Activated gamma-delta T cell (primary cell): ENCODE results near the gene ACCSL.

ENCODE experiments used
- DNase-seq: peaks from one replicate; lab custom pipeline; 2025; lab: John Stamatoyannopoulos, UW
- total RNA-seq, 2 donors: gene quantifications; one replicate each; lab custom pipeline; 2026; lab: John Stamatoyannopoulos, UW

Gene ACCSL
- total RNA-seq = 0 reads per million in 2 donors

DNA sequence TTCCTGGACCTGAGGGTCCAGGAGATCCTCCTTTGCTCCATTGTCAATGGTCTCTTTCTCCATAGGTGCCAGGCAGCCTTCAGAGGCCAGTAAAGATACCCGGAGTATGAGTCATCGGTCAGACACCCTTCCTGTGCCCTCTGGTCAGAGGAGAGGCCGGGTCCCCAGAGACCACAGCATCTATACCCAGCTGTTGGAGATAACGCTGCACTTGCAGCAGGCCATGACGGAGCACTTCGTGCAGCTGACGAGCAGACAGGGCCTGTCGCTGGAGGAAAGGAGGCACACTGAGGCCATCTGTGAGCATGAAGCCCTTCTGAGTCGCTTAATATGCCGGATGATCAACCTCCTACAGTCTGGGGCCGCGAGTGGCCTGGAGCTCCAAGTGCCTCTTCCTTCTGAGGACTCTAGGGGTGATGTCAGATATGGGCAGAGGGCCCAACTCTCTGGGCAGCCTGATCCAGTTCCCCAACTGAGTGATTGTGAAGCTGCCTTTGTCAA lies at the start of gene ACCSL:
TSS of gene ACCSL (plus strand) at position 51 of the 501 bp plus-strand sequence. CDS start at position 107, 56 bp downstream.
- no peak for DNase-seq

DNA sequence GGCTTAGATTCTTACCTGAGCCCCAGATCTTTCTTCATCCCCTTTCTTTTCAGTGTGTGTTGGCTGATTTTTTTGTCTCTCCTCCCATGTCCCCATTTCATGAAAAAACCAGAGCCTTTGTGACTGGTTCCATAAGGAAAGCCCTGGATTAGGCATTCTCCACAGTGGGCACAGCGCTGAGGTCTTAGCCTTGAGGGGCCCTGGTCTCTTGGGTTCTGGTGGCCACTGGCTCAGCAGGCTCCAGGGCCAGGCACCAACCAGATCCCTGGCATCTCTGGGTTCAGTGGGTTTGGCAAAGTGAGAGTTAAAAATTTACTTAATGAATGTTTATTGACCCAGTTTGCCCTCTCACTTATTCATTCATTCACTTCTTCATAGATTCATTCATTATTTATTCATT lies 49.5 kb upstream of the ACCSL start:
- no peak for DNase-seq

GRCh38 chr11:44000731-44001130 lies 47.0 kb upstream of the ACCSL start:
- DNase-seq = no peak

GRCh38 chr11:44002191-44003093 lies 45.3 kb upstream of the ACCSL start:
- DNase-seq = no peak

DNA sequence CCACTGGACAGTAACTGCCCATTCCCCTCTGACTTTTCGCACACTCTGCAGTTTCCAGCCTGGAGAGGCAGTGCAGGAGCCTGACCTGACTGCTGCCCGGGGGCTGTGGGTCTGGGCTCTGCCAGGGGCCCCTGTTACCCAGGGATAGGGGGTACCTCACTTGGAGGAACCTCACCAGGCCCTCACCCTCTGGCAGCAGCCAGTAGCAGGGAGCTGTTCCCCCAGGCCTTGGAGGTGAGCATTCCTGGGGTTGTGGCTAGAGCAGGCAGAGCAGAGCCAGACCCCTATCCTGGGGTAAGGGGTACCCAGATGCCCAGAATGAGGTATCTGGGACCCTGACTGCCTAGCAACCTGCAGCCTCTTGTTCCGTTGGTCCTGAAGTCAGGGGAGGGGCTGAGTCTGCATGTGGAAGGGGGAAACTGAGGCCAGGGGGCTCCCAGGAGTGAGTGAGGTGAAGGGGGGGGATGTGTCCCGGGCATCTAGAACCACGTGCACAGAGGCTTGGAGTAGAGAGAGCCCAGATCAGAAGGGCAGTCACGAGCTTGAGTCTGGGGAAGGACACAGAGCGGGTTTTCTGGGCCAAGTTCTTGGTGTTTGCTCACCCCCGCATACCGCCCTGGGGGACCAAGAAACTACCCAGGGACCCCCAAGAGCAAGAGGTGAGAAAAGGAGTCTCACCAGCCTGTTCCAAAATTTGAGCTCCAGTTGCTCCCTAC lies 43.9 kb upstream of the ACCSL start:
- no peak for DNase-seq

DNA sequence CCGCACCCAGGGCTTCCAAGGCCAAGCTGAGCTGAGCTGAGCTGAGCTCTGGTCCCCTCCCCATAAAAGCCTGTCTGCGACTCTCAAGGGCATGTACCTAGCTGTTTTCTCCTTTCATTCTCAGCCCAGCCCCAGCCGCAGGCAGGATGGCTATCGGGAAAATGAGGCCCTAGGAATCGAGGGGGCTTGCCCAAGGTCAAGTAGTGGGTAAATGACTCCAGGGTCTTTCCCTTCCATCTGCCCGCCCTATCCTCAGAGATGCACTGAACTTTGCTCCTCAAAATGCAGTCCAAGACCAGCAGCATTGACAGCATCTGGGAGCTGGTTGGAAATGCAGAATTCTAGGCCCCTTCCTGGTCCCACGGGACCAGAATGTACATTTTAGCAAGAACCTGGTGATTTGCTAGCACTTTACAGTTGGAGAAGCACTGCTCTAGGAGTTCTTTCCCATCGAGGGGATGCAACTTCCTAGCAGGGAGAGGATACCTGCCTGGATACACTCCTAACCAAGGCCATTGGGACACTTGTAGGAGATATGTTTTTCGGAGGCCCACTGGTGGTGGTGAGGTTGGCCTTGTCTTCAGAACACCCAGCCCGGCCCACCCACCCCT lies 43.2 kb upstream of the ACCSL start:
- DNase-seq = no peak

DNA sequence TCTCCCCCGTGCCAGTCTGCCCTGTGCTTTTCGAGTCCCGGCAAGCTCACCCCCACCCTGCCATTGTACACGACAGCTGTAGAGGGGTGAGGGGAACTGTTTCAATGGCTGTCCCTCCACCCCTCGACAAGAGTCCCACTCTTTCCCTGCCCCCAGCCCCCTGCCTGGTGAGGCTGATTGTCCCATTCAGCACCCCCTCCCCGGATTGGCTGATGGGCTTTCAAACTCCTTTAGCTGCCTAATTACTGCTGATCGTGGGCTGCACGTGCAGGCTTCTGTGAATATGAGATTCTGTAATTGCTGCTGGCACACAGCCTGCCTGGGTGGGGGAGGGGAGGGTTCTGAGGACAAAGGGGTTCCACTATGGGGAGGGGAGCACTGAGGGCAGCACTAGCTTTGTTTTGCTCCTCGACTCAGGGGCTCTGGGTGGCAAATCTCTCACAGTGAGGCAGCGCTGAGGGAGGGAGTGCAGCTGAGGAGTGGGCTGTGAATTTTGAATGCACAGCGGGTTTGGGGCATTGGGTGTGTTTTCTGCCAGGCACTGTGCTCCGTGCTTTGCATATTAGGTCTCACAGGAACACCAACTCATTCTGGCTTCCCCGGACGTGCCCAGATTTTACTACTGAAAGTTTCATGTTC lies 42.6 kb upstream of the ACCSL start:
- DNase-seq = no peak

DNA sequence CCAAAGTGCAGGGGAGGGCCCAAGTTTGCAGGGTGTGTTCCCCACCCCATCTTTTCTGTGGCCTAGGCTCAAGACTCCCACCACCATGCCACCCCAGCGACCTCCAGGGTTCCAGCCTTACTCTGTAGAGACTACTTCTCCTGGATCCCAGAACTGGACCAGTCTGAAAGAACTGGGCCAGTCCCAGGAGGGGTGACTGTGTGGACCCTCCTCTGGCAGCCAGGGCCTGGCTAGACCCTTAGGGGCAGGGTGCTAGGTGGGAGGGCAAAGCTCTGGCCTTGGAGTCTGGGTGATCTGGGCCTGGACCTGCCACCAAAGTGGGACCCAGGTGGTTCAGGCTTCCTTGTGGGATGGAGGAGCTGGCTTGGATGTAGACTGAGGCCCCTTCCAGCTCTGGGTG lies 41.8 kb upstream of the ACCSL start:
- DNase-seq = no peak

- DNase-seq = no peak
These were observed 40.8 kb upstream of the ACCSL start for GRCh38 chr11:44006917-44007361.

DNA sequence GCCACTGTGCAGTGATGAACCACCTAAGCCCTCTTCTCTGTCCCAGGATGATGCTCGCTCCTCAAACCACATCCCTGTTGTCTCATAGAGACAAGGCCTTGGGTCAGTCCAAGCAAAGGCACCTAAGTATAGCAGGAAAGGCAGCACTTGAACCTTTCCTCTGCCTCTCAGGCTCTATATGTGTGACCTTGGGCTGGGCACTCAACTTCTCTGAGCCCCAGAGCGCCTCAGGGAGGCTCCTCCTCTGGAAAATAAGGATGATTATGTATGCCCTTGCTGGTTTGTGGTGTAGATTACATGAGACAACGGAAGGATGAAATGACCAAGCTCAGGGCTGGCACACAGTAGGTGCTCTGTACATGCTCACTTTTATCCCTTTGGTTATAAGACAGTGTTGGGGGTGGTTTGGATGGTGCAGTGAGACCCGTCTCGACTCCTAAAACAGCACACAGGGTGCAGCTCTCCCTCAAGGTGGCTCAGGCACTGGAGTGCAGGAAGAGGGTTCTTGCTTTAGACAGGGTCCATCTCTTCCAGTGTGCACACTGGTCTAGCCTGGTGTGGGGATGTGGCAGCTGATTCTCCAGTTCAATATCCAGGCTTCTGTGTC lies 40.2 kb upstream of the ACCSL start:
- no peak for DNase-seq

DNA sequence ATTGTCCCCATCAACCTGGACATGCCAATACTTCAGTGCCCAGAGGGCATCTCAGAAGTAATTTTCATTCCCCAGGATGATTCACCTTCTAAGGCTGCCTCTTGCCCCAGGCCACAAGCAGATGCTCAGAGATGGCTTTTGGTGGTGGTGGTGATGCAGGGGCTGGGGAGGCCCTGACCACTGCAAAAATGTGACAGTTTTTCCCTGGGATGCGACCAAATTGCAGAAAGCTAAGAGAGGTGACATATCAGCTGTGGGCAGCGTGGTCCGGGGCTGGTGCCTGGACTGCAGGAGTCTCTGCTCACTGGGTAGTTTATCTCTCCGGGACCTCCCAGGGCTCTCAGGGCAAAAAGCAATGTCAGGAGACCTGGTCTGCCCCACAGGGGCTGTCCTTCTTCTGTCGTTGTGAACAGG lies 39.7 kb upstream of the ACCSL start:
- DNase-seq = no peak

GRCh38 chr11:44008698-44009097 lies 39.1 kb upstream of the ACCSL start:
- no peak for DNase-seq

GRCh38 chr11:44010789-44011251 lies 37.0 kb upstream of the ACCSL start:
- DNase-seq = no peak

DNA sequence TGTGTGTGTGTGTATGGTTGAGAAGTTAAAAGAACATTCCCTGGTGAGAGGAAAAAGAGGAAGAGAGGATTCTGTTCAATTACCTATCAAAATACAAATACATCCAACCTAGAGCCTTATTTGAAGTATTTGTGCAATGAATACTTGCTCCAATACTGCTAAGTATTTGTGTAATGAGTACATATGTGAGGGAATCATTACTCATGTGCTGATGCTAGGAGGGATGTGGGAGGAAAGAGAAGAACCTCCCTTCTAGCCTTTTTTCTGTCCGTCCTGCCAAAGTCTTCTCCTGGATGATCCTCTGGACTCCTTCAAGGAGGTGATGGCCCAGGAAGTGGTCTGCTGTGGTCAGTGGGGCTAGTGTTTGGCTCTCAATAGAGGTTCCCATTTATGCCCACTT lies 36.0 kb upstream of the ACCSL start:
- DNase-seq = no peak

- no peak for DNase-seq
These were observed 32.7 kb upstream of the ACCSL start for GRCh38 chr11:44014968-44015623.

DNA sequence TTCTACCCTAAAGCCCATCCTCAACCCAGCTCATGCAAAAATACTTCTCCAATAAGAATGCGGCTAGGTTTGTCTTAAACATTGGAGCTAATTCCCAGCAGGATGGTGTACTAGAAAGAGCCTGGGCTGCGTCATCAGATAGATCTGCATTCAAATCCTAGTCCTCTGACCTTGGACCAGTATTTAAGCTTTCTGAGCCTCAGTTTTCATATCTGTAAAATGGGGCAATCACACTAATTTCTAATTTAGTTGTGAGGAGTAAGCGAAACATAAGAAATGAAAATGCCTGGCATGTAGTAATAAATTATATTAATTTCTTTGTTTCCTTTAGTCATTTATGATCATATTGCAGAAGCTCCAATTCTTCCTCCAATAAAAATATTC lies 32.2 kb upstream of the ACCSL start:
- no peak for DNase-seq

GRCh38 chr11:44016131-44016530 lies 31.6 kb upstream of the ACCSL start:
- no peak for DNase-seq

GRCh38 chr11:44016546-44017442 lies 31.0 kb upstream of the ACCSL start:
- no peak for DNase-seq

DNA sequence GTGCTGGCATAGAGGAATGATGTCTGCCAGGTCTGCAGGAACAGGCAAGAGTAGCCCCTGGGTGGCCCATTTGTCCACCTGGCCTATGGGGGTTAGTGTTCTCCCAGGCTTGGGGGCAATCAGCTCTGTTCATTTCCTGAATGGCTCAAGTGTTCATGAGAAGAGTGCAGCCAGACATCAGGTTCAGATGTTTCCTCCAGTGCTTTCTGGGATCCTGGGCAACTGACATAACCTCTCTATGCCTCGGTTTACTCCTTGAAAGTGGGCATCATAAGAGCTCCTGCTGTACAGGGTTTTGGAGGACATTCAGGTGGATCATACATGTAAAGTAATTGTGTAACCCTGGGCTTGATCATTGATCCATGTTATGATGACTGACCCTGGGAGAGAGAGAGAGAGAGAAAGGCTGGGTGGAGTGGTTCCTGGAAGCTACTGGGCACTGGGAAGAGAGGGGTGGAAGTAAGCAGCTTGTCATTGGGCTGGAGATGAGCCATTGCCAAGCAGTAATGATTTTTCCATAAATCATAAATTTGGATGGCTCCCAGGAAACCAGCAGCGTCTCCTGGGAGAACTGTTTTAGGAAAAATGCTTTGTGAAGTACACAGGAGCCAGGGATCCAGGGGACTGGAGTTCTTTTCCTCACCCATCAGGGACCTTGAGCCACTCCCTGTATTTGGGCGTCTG lies 30.2 kb upstream of the ACCSL start:
- no peak for DNase-seq
